HL-60 (cell line): ENCODE measurements around the gene SGPP2.

Experiments
- CTCF ChIP-seq: IDR thresholded peaks from one replicate; pipeline ENCODE4 v1.5.1; 2011; ENCODE audit warnings: low read length, control low read depth, inconsistent platforms; ENCODE audit not compliant: insufficient read depth
- POLR2AphosphoS5 ChIP-seq: IDR thresholded peaks from 2 replicates; pipeline ENCODE4 v1.6.1; 2012; ENCODE audit warnings: low read depth
- REST ChIP-seq: IDR thresholded peaks from 2 replicates; pipeline ENCODE4 v1.6.1; 2012; ENCODE audit warnings: low read depth; ENCODE audit not compliant: insufficient replicate concordance

- TF ChIP-seq CTCF (no peak), POLR2AphosphoS5 (no peak), REST (no peak)
These were observed 1.2 kb upstream of the SGPP2 start for GRCh38 chr2:222423186-222423585.
